ENCODE measurements around the gene SERHL2. TPM values are rescaled to one million over a fixed set of nuclear protein-coding genes. Genes with fewer than 3 reads are reported as not detected.
"Not testable (repeated sequence)": the region's sequence is repeated elsewhere in the genome, so short reads cannot be mapped to it uniquely, and the experiment has no call there.

The SERHL2 gene
- polyA plus RNA-seq = 0.80 and 0.99 TPM in 2 replicates
- polyA minus RNA-seq = not detected in 2 replicates

DNA sequence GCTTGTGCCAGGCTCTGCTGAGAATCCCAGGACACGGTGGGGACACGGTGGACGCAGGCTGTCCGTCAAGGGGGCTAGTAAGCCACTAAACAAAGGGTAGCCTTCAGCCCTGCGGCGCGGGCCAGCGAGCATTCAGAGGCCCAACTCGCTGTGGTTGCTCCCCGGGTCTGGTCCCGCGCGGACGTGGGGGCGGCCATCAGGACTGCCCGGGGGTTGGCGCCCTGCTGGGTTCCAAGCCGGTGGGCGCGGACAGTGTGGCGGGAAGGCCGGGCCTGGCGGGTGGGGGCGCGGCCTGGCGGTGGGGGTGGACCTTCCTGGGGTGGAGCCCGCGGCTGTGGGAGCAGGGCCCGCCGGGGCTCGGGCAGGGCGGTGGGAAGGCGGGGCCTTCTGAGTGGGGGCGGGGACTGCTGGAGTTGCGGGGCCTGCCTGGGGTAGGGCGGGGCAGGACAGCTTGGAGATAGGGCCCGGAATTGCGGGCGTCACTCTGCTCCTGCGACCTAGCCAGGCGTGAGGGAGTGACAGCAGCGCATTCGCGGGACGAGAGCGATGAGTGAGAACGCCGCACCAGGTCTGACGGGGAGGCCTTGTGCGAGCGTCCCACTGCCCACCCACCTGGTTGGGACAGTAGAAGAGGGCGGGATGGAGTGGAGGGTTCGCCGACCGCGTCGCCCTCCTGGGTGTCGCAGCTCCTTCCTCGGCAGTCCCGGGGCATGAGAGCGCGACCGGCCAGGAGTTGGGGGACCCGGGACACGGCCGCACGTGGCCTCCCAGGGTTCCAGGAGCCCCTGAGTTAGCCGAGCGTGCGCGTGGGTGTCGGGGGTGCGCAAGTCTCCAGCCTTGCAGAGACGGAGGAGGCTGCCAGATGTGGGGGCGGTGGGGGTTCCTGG is at the start of gene SERHL2:
Gene SERHL2, plus strand, starts transcription at position 482 of the 887 bp plus-strand sequence. Its CDS starts 65 bp downstream, at position 547.
- no peaks in the 10 kb centered on the region for H3K36me3 ChIP-seq (ENCODE audit: insufficient read depth, low read length)
- no peaks in the 10 kb centered on the region for H3K79me2 ChIP-seq (replicated peaks; ENCODE audit: insufficient read depth, low read length)
- no peak within 1 kb of the TSS for H3K27ac ChIP-seq (ENCODE audit: low read length)
- H3K27me3 ChIP-seq (ENCODE audit: insufficient read depth, low read depth, low read length) = peaks cover 4% of the 10 kb centered on the region
- H3K9me3 ChIP-seq (ENCODE audit: low read length) = no peaks in the 10 kb centered on the region
- no peaks in the 10 kb centered on the region for H3F3A ChIP-seq (ENCODE audit: insufficient read depth, low read length, poor library complexity, severe bottlenecking)
- H3K4me2 ChIP-seq (ENCODE audit: low read length) = no peak within 1 kb of the TSS
- H2AFZ ChIP-seq (ENCODE audit: low read depth, low read length) = no peak within 1 kb of the TSS
- no peaks in the 10 kb centered on the region for H3K9me2 ChIP-seq (ENCODE audit: insufficient read depth, low read length)
- H3K4me3 ChIP-seq (ENCODE audit: low read length) = peak within 1 kb of the TSS; percentile 54
- no peak for TF ChIP-seq MXI1 (conservative IDR thresholded peaks at IDR 0.05; ENCODE audit: poor library complexity, severe bottlenecking)
- no peak for TF ChIP-seq REST (IDR thresholded peaks at IDR 0.05; ENCODE audit: borderline replicate concordance)
- TF ChIP-seq CTCF (IDR thresholded peaks at IDR 0.05; ENCODE audit: poor library complexity, severe bottlenecking) = no peak
- no peak for TF ChIP-seq EP300 (conservative IDR thresholded peaks at IDR 0.05; ENCODE audit: poor library complexity, severe bottlenecking)
- TF ChIP-seq RAD21 (conservative IDR thresholded peaks at IDR 0.05) = no peak
- no peak for TF ChIP-seq TAF1 (IDR thresholded peaks at IDR 0.05; ENCODE audit: low read depth)
- H3K9ac ChIP-seq (ENCODE audit: low read length) = no peak within 1 kb of the TSS
- H4K20me1 ChIP-seq (ENCODE audit: insufficient read depth) = no peaks in the 10 kb centered on the region

- not testable (repeated sequence) for H3K4me2 ChIP-seq (ENCODE audit: low read length); H3K9me2 ChIP-seq (ENCODE audit: insufficient read depth, low read length); H3K27me3 ChIP-seq (ENCODE audit: insufficient read depth, low read depth, low read length); H3K27ac ChIP-seq (ENCODE audit: low read length); H4K20me1 ChIP-seq (ENCODE audit: insufficient read depth); H3K9ac ChIP-seq (ENCODE audit: low read length); H3K4me3 ChIP-seq (ENCODE audit: low read length); H3K36me3 ChIP-seq (ENCODE audit: insufficient read depth, low read length); H3F3A ChIP-seq (ENCODE audit: insufficient read depth, low read length, poor library complexity, severe bottlenecking); H3K9me3 ChIP-seq (ENCODE audit: low read length); H3K79me2 ChIP-seq (replicated peaks; ENCODE audit: insufficient read depth, low read length); H2AFZ ChIP-seq (ENCODE audit: low read depth, low read length)
Measured at GRCh38 chr22:42508327-42508974, 45.3 kb upstream of the SERHL2 start.

GRCh38 chr22:42508975-42509364 is 44.8 kb upstream of the SERHL2 start:
- H3K27ac ChIP-seq (ENCODE audit: low read length); H3K9me3 ChIP-seq (ENCODE audit: low read length); H3K36me3 ChIP-seq (ENCODE audit: insufficient read depth, low read length); H3K9me2 ChIP-seq (ENCODE audit: insufficient read depth, low read length); H3K4me3 ChIP-seq (ENCODE audit: low read length); H3F3A ChIP-seq (ENCODE audit: insufficient read depth, low read length, poor library complexity, severe bottlenecking); H2AFZ ChIP-seq (ENCODE audit: low read depth, low read length); H3K79me2 ChIP-seq (replicated peaks; ENCODE audit: insufficient read depth, low read length); H3K4me2 ChIP-seq (ENCODE audit: low read length); H3K27me3 ChIP-seq (ENCODE audit: insufficient read depth, low read depth, low read length); H4K20me1 ChIP-seq (ENCODE audit: insufficient read depth); H3K9ac ChIP-seq (ENCODE audit: low read length): not testable (repeated sequence)
